PC-9 (cell line): ENCODE results near the gene DEAF1. TPM values are rescaled to one million over a fixed set of nuclear protein-coding genes. Genes with fewer than 3 reads are reported as not detected.
"Not testable (repeated sequence)": the region's sequence is repeated elsewhere in the genome, so short reads cannot be mapped to it uniquely, and the experiment has no call there.

Experiments used
- BruUV-seq: library from RNA; stranded (reverse); fragments of 400-500 nt; replicated peaks from 2 replicates; lab custom pipeline; 2021; lab: Mats Ljungman, UMichigan
- CTCF ChIA-PET: fragments of 300-600 bp; sonication (Branson Sonifier 250); formaldehyde crosslinking; loops from one replicate; lab custom pipeline; 2022; ENCODE audit warnings: antibody characterized with exemption; lab: Charles Lee
- POLR2A ChIA-PET: fragments of 300-600 bp; sonication (Branson Sonifier 250); formaldehyde crosslinking; loops from one replicate; lab custom pipeline; 2022; ENCODE audit warnings: antibody characterized with exemption; ENCODE audit not compliant: unreplicated experiment; lab: Charles Lee
- DNase-seq, 2 experiments: peaks; one replicate each; pipeline versions ENCODE4 v3.0.0 to v3.0.0-alpha.2; 2015 to 2022; ENCODE audit warnings: mixed read lengths in 1 of 2
- H2AFZ ChIP-seq: fragments of 200-600 bp; sonication (generic); 2 replicates; pipeline ENCODE4 v1.8.1; 2017; ENCODE audit warnings: antibody characterized with exemption
- H3F3A ChIP-seq: fragments of 200-600 bp; sonication (generic); 2 replicates; pipeline ENCODE4 v1.8.1; 2017; ENCODE audit warnings: antibody characterized with exemption, mild to moderate bottlenecking, low read depth; ENCODE audit not compliant: insufficient read depth
- H3K27ac ChIP-seq: fragments of 200-600 bp; sonication (generic); 2 replicates; pipeline ENCODE4 v1.6.1; 2016; ENCODE audit warnings: mixed run types
- H3K27me3 ChIP-seq: fragments of 200-600 bp; sonication (generic); 2 replicates; pipeline ENCODE4 v1.6.1; 2016; ENCODE audit warnings: low read depth, mixed run types; ENCODE audit not compliant: insufficient read depth
- H3K36me3 ChIP-seq: fragments of 200-600 bp; sonication (generic); 2 replicates; pipeline ENCODE4 v1.6.1; 2016; ENCODE audit warnings: low read depth, mixed run types
- H3K4me1 ChIP-seq: fragments of 200-600 bp; sonication (generic); replicated peaks from 2 replicates; pipeline ENCODE4 v1.6.1; 2016; ENCODE audit warnings: mixed run types; ENCODE audit not compliant: insufficient read depth
- H3K4me2 ChIP-seq: fragments of 200-600 bp; sonication (generic); 2 replicates; pipeline ENCODE4 v1.6.1; 2017; ENCODE audit warnings: mixed run types
- H3K4me3 ChIP-seq: fragments of 200-600 bp; sonication (generic); 2 replicates; pipeline ENCODE4 v1.6.1; 2016; ENCODE audit warnings: mixed run types
- H3K79me2 ChIP-seq: fragments of 200-600 bp; sonication (generic); 2 replicates; pipeline ENCODE4 v1.6.1; 2017; ENCODE audit warnings: low read depth, mixed run types
- H3K9me2 ChIP-seq: fragments of 200-600 bp; sonication (generic); 2 replicates; pipeline ENCODE4 v1.8.1; 2017; ENCODE audit warnings: mild to moderate bottlenecking; ENCODE audit not compliant: insufficient read depth
- H3K9me3 ChIP-seq: fragments of 200-600 bp; sonication (generic); 2 replicates; pipeline ENCODE4 v1.8.1; 2016; ENCODE audit warnings: low read depth; ENCODE audit not compliant: insufficient read depth
- H4K20me1 ChIP-seq: fragments of 200-600 bp; sonication (generic); 2 replicates; pipeline ENCODE4 v1.8.1; 2017; ENCODE audit not compliant: insufficient read depth
- CTCF ChIP-seq: fragments of 200-600 bp; sonication (generic); conservative IDR thresholded peaks from 2 replicates; pipeline ENCODE4 v1.6.1; 2017; ENCODE audit warnings: mixed run types, antibody characterized with exemption, mild to moderate bottlenecking, moderate library complexity
- EZH2 ChIP-seq: fragments of 200-600 bp; sonication (generic); IDR thresholded peaks from 2 replicates; pipeline ENCODE4 v1.8.0; 2017; ENCODE audit warnings: antibody characterized with exemption, low read depth
- intact Hi-C: fragments of 100-400 bp; cut with micrococcal nuclease; formaldehyde crosslinking; loops from one replicate; pipeline ENCODE4 v1.10.0; 2022; ENCODE audit not compliant: unreplicated experiment
- total RNA-seq: library from RNA; stranded (reverse); gene quantifications from 2 replicates; pipeline ENCODE4 v1.2.3, GENCODE V29; 2021

The DEAF1 gene
- total RNA-seq, 1 experiment from 2014 or later, result 36.9 TPM

- peak in 1 of 2 experiments; percentile 35 for DNase-seq
- intact Hi-C loops, result no loop called here
- ChIA-PET CTCF (no interaction called here), POLR2A (no interaction called here)
- Histone ChIP-seq H3K79me2 (no peaks in the 10 kb centered on the region), H3K9me3 (no peaks in the 10 kb centered on the region), H3K27me3 (no peaks in the 10 kb centered on the region), H3K9me2 (no peaks in the 10 kb centered on the region), H3K4me2 (no peak overlapping the region), H3F3A (peaks cover 23% of the 10 kb centered on the region; the same call in 1 of the 2 replicates), H3K36me3 (no peaks in the 10 kb centered on the region), H3K4me1 (peaks cover 18% of the 10 kb centered on the region), H2AFZ (no peak overlapping the region), H3K27ac (no peak overlapping the region), H4K20me1 (no peaks in the 10 kb centered on the region), H3K4me3 (no peak overlapping the region)
- TF ChIP-seq EZH2, result no peak
- TF ChIP-seq CTCF, result no peak
- no TSS peak for BruUV-seq
These were observed 47.1 kb upstream of the DEAF1 start for GRCh38 chr11:742156-742546.

GRCh38 chr11:737899-738298, 42.9 kb upstream of the DEAF1 start:
- Histone ChIP-seq H3F3A (peaks cover 20% of the 10 kb centered on the region; the same call in 1 of the 2 replicates), H3K4me2 (peak overlapping the region; percentile 58), H3K4me1 (peaks cover 20% of the 10 kb centered on the region), H3K27ac (peak overlapping the region; percentile 81; the same call in 1 of the 2 replicates)
- intact Hi-C loops, H4K20me1 ChIP-seq, H3K4me3 ChIP-seq, CTCF ChIA-PET, H3K36me3 ChIP-seq, H3K9me2 ChIP-seq, H3K9me3 ChIP-seq, H3K27me3 ChIP-seq, BruUV-seq, H2AFZ ChIP-seq, H3K79me2 ChIP-seq: not testable (repeated sequence)
- peak; percentile 82 to 88 for DNase-seq
- POLR2A ChIA-PET, result interaction anchor here (0.6 kb wide), 1 partner anchor 31 kb away, joined by 4 read pairs; no protein-coding TSS in a partner anchor

DNA sequence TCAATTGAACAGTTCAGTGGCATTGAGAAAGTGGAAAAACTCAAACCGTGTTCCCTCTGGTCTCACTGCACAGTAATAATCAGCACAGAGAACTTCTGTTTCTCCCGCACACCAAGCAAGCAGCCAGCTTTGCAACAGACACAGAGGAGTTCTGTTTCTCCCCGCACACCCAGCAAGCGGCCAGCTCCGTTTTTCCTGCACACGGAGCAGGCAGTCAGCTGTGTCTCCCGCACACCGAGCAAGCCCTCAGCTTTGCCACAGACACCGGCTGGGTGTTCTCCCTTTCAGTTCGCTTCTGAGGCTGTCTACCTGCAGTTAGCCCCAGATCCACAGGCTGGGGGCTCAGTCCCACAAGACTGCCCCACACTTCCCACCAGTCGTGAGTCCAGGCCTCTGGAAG, 42.3 kb upstream of the DEAF1 start:
- Histone ChIP-seq H3K79me2 (no peaks in the 10 kb centered on the region), H3F3A (peaks cover 20% of the 10 kb centered on the region; the same call in 1 of the 2 replicates), H3K9me2 (no peaks in the 10 kb centered on the region), H3K27ac (0 out of 2 replicates have a peak overlapping the region, but pooled peaks have one; percentile 37), H3K4me1 (peaks cover 20% of the 10 kb centered on the region), H3K9me3 (no peaks in the 10 kb centered on the region), H3K36me3 (no peaks in the 10 kb centered on the region), H3K4me2 (peak overlapping the region; percentile 58), H2AFZ (no peak overlapping the region), H4K20me1 (no peaks in the 10 kb centered on the region), H3K4me3 (no peak overlapping the region), H3K27me3 (no peaks in the 10 kb centered on the region)
- TF ChIP-seq CTCF (no peak), EZH2 (no peak)
- ChIA-PET POLR2A (no interaction called here), CTCF (interaction anchor here (0.5 kb wide), 1 partner anchor 9 kb away, joined by 3 read pairs; no protein-coding TSS in a partner anchor)
- DNase-seq, result no peak
- TSS peak; percentile 85 for BruUV-seq
- intact Hi-C loops, result no loop called here

DNA sequence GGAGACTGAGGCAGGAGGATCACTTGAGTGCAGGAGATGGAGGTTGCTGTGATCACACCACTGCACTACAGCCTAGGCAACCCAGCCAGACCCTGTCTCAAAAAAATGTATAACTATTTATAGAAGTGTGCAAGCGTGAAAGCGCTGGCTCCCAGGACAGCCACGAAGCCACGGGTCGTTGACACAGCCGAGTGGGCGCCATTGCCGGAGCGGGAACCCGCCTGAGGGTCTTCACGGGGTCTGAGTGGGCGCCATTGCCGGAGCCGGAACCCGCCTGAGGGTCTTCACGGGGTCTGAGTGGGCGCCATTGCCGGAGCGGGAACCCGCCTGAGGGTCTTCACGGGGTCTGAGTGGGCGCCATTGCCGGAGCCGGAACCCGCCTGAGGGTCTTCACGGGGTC, 39.5 kb upstream of the DEAF1 start:
- H3K27me3 ChIP-seq, H3K9me2 ChIP-seq, POLR2A ChIA-PET, BruUV-seq, intact Hi-C loops, H3K79me2 ChIP-seq, H3K36me3 ChIP-seq, H3K9me3 ChIP-seq, H4K20me1 ChIP-seq, H3K27ac ChIP-seq, H2AFZ ChIP-seq, DNase-seq, CTCF ChIA-PET, H3K4me3 ChIP-seq, H3K4me2 ChIP-seq: not testable (repeated sequence)
- peaks cover 24% of the 10 kb centered on the region for H3K4me1 ChIP-seq
- H3F3A ChIP-seq, result peaks cover 20% of the 10 kb centered on the region; the same call in 1 of the 2 replicates
